Activated CD4-positive, alpha-beta T cell treated with anti-CD3 and anti-CD28 coated beads, Interleukin-2, amount 10 ng/mL, durations not matched to agents 7 days and 5 days (primary cell): ENCODE data around the gene GTF2F2. TPM values are rescaled to one million over a fixed set of nuclear protein-coding genes. Genes with fewer than 3 reads are reported as not detected.

Experiments used
- CTCF ChIA-PET: fragments of 350-600 bp; sonication (Branson Sonifier 250); formaldehyde crosslinking; loops from one replicate; lab custom pipeline; 2021; ENCODE audit warnings: antibody characterized with exemption; lab: Charles Lee
- POLR2A ChIA-PET: fragments of 350-600 bp; sonication (Branson Sonifier 250); formaldehyde crosslinking; loops from one replicate; lab custom pipeline; 2021; ENCODE audit warnings: antibody characterized with exemption; lab: Charles Lee
- DNase-seq: peaks from one replicate; pipeline ENCODE4 v3.0.0-alpha.2; 2020
- H3K27ac Mint-ChIP-seq: one replicate; pipeline ENCODE4 v1.8.0; 2021; ENCODE audit warnings: mild to moderate bottlenecking, moderate library complexity, mixed read lengths
- H3K27me3 Mint-ChIP-seq: one replicate; pipeline ENCODE4 v1.8.0; 2021; ENCODE audit warnings: mixed read lengths
- H3K36me3 Mint-ChIP-seq: one replicate; pipeline ENCODE4 v1.8.0; 2021; ENCODE audit warnings: low read depth, mixed read lengths
- H3K4me1 Mint-ChIP-seq: one replicate; pipeline ENCODE4 v1.8.0; 2021; ENCODE audit warnings: mixed read lengths
- H3K4me3 Mint-ChIP-seq: one replicate; pipeline ENCODE4 v1.8.0; 2021; ENCODE audit warnings: mild to moderate bottlenecking, moderate library complexity, mixed read lengths
- H3K9me3 Mint-ChIP-seq: one replicate; pipeline ENCODE4 v1.8.0; 2021; ENCODE audit warnings: mixed read lengths
- total RNA-seq, 2 experiments: library from RNA; stranded (reverse); gene quantifications; one replicate each; pipeline ENCODE4 v1.2.3, GENCODE V29; 2021

GTF2F2 gene
- total RNA-seq, 2 experiments from 2014 or later, result 15.3 to 17.1 TPM

DNA sequence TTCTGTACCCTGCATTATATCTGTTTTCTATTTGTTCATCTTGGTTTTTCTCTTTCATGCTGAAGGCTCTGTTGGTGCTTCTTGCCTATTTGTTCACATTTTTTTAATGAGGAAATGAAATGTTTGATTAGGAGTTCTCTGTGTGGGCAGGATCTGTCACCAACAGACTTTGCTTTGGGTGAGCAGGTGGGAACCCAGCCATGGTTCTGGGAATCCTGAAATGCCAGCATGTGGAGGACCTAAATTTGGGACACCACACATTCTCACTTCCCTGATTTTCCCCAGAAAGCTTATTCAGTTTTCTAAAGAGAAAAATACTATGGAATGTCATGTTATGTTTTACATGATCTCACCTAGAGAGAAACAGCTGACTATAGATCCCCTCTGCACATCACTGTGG, 186.7 kb downstream of the GTF2F2 start:
- ChIA-PET CTCF (interaction anchor here (2.0 to 4.2 kb wide), 2 partner anchors 9 to 260 kb away, joined by 9 to 13 read pairs; no protein-coding TSS in a partner anchor), POLR2A (no interaction called here)

DNA sequence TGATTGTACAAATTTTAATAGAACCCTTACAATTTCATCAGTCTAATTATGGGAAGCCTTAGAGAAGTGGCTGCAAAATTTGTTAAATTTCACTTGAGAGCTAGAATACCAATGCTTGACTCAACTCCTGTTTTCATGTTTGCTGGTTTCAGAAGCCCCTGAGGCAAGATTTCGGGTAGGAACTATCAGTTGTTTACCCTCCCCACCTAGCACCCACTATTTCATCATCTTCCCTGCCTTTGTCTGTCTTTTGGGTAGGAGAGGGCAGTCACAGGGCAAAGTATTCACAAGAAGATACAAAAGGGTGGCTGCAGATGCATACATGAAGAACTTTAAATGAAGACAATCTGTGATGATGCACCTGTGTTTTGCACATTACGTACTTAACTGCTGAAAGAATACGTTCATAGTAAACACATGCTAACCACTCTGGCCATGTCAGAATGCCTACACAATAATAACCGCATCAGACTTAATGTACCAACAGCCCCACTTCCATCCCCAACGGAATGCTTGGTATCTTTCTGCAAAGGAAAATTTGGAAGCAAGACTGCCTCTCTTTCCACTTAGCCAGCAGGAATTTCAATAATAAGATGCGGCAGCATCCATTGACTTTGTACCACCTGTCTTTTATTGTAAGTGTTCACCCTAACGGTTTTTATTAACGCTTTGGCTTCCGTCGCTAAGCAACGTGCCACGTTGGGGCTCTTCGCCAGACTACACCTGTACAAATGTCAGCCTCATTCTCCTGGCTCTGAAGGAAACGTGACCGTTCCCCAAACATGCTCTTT, 190.2 kb downstream of the GTF2F2 start:
- Mint-ChIP-seq H3K27me3 (peaks cover 22% of the 10 kb centered on the region), H3K4me3 (peak overlapping the region; percentile 73), H3K9me3 (no peaks in the 10 kb centered on the region), H3K4me1 (peaks cover 21% of the 10 kb centered on the region), H3K27ac (no peak overlapping the region), H3K36me3 (no peaks in the 10 kb centered on the region)
- ChIA-PET POLR2A (no interaction called here), CTCF (interaction anchor here (0.6 to 4.2 kb wide), 5 partner anchors 12 to 377 kb away, joined by 3 to 16 read pairs (median 5); no protein-coding TSS in a partner anchor)
- no peak for DNase-seq

More for the DNA sequence above, 186.7 kb downstream of the GTF2F2 start:
- DNase-seq, result no peak
- peaks cover 21% of the 10 kb centered on the region for H3K4me1 Mint-ChIP-seq
- no peaks in the 10 kb centered on the region for H3K9me3 Mint-ChIP-seq
- peak overlapping the region; percentile 41 for H3K27ac Mint-ChIP-seq
- no peaks in the 10 kb centered on the region for H3K36me3 Mint-ChIP-seq
- H3K4me3 Mint-ChIP-seq, result no peak overlapping the region
- H3K27me3 Mint-ChIP-seq, result peaks cover 24% of the 10 kb centered on the region

DNA sequence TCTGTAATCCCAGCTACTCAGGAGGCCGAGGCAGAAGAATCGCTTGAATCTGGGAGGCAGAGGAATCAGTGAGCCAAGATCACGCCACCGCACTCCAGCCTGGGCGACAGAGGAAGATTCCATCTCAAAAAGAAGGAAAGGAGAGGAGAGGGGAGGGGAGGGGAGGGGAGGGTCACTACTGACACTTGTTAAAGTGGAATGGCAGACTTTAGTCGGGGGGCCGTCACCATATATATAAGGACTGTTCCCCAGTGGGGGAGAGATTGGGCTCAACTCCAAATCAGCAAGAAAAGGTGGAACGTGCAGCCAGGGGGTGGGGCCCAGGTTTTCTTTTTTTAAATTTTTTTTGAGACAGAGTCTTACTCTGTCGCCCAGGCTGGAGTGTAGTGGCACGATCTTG, 194.5 kb downstream of the GTF2F2 start:
- Mint-ChIP-seq H3K27me3 (peaks cover 7% of the 10 kb centered on the region), H3K4me3 (no peak overlapping the region), H3K36me3 (no peaks in the 10 kb centered on the region), H3K4me1 (peaks cover 17% of the 10 kb centered on the region), H3K9me3 (no peaks in the 10 kb centered on the region), H3K27ac (no peak overlapping the region)
- CTCF ChIA-PET, result interaction anchor here (0.9 kb wide), 1 partner anchor 10 kb away, joined by 3 read pairs; no protein-coding TSS in a partner anchor
- POLR2A ChIA-PET, result no interaction called here
- DNase-seq, result no peak

DNA sequence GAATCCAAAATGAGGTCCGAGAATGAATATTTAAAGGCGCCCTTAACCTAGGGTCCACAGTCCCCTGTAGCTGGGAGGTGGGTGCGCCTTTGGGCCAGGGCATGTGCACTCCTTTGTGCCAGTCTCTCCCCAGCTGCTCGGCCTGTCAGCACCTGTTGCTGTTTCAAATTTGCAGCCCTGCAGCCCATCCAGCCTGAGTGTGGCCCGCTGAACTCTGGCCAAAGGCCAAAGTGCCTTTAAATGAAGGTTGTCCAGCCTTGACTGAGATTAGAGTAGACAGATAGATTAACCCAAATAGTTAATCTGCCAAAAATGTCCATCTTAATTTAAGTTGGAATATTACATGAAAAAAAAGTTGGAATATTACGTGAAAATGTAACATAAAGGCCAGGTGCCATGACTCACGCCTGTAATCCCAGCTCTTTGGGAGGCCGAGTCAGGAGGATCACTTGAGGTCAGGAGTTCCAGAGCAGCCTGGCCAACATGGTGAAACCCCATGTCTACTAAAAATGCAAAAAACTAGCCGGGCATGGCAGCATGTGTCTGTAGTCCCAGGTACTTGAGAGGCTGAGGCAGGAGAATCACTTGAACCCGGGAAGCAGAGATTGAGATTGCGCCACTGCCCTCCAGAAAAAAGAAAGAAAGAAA, 195.3 kb downstream of the GTF2F2 start:
- Mint-ChIP-seq H3K27me3 (peaks cover 2% of the 10 kb centered on the region), H3K4me1 (peaks cover 16% of the 10 kb centered on the region), H3K9me3 (no peaks in the 10 kb centered on the region), H3K36me3 (no peaks in the 10 kb centered on the region), H3K4me3 (no peak overlapping the region), H3K27ac (no peak overlapping the region)
- ChIA-PET POLR2A (no interaction called here), CTCF (interaction anchor here (0.6 to 0.9 kb wide), 2 partner anchors 9 to 1049 kb away, joined by 3 read pairs; no protein-coding TSS in a partner anchor)
- DNase-seq, result no peak

DNA sequence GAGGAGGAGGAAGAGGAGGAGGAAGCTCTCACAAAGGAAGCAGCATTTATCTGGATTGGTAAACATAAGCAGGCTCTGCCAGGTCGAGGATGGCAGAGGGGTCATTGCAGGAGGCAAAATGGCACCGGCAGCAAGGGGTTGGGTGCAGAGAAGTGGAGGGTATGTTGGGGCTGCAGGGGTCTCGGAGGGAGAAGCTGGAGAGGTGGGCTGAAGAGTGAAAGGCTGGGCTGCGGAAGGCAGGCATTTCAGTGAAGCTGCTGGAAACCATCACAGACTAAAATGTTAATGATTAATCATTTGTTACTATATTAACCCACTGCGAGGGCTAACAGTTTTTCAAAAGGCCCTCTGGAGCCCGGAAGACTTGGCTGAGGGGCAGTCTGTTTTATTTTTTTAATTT, 196.0 kb downstream of the GTF2F2 start:
- no peaks in the 10 kb centered on the region for H3K9me3 Mint-ChIP-seq
- H3K36me3 Mint-ChIP-seq, result no peaks in the 10 kb centered on the region
- H3K4me3 Mint-ChIP-seq, result no peak overlapping the region
- DNase-seq, result no peak
- H3K4me1 Mint-ChIP-seq, result peaks cover 9% of the 10 kb centered on the region
- H3K27ac Mint-ChIP-seq, result no peak overlapping the region
- H3K27me3 Mint-ChIP-seq, result no peaks in the 10 kb centered on the region
- ChIA-PET CTCF (no interaction called here), POLR2A (no interaction called here)

DNA sequence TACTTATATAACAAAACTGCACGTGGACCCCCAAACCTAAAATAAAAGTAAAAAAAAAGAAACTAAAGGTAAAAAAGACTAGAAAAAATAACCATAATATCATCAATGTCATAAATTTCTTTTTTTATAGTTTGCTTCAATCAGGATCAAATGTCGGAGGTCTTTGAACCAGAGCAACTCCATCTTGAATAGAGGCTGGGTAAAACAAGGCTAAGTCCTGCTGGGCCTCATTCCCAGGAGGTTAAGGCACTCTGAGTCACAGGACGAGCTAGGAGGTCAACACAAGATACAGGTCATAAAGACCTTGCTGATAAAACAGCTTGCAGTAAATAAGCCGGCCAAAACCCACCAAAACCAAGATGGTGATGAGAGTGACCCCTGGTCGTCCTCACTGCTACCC, 196.7 kb downstream of the GTF2F2 start:
- H3K4me3 Mint-ChIP-seq, result no peak overlapping the region
- CTCF ChIA-PET, result no interaction called here

DNA sequence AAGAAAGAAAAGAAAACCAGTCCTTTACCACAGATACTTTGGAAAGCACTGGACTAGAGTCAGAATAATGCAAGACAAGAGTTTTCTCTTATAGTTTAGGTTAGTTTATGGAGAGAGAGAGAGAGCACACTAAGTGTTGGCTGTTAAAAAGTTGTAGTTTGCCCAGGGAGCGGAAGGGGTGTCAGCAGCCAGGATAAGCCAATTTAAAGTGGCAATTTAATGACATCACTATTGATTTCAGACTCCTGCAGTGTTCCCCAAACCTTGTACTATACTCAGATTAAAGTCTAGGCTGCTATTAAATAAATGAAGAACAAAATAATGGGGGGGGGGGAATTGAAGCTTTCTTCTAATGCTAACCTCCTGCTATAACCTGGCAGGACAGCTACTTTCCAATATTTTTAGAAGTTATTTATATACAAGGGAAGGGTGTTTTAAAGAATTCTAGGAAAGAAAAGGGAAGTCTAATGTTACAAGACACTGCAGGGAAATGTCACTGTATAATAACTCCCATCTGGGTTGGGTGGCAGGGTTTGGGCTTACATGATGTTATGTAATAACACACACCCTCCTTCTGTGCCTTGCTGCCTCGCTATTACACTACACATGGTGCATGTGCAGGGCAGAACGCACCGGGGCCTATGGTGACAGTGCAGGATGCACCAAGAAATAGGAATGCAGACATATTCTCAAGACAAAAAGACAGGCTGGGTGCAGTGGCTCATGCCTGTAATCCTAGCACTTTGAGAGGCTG, 200.7 kb downstream of the GTF2F2 start:
- H3K27me3 Mint-ChIP-seq, result no peaks in the 10 kb centered on the region
- DNase-seq, result no peak
- H3K4me3 Mint-ChIP-seq, result no peak overlapping the region
- H3K4me1 Mint-ChIP-seq, result peaks cover 7% of the 10 kb centered on the region
- ChIA-PET POLR2A (no interaction called here), CTCF (interaction anchor here (0.6 kb wide), 1 partner anchor 62 kb away, joined by 4 read pairs; no protein-coding TSS in a partner anchor)
- no peaks in the 10 kb centered on the region for H3K36me3 Mint-ChIP-seq
- H3K27ac Mint-ChIP-seq, result no peak overlapping the region
- H3K9me3 Mint-ChIP-seq, result no peaks in the 10 kb centered on the region

More for the DNA sequence above, 196.7 kb downstream of the GTF2F2 start:
- H3K27me3 Mint-ChIP-seq, result no peaks in the 10 kb centered on the region
- DNase-seq, result no peak
- peaks cover 7% of the 10 kb centered on the region for H3K4me1 Mint-ChIP-seq
- no peak overlapping the region for H3K27ac Mint-ChIP-seq
- no peaks in the 10 kb centered on the region for H3K36me3 Mint-ChIP-seq
- POLR2A ChIA-PET, result no interaction called here
- H3K9me3 Mint-ChIP-seq, result no peaks in the 10 kb centered on the region

DNA sequence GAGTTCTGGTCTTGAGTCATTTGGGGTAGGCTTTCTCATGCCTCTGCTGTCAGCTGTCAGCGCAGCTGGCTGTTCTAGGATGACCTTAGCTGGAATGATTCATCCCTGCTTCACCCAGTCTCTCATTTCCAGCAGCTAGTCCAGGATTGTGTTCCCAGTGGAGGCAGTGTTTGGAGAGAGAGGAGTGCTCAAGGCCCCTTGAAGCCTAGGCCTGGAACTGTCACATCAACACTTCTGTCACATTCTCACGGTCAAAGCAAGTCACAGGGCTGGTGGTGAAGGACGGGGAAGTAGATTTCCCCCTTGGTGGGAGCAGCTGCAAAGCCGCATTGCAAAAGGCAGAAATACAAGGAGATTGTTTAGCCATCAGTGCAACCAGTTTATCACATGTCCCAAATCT, 205.5 kb downstream of the GTF2F2 start:
- peaks cover 32% of the 10 kb centered on the region for H3K4me1 Mint-ChIP-seq
- no peak for DNase-seq
- H3K9me3 Mint-ChIP-seq, result no peaks in the 10 kb centered on the region
- H3K27ac Mint-ChIP-seq, result no peak overlapping the region
- H3K36me3 Mint-ChIP-seq, result no peaks in the 10 kb centered on the region
- H3K4me3 Mint-ChIP-seq, result no peak overlapping the region
- no peaks in the 10 kb centered on the region for H3K27me3 Mint-ChIP-seq
- POLR2A ChIA-PET, result no interaction called here
- CTCF ChIA-PET, result no interaction called here

DNA sequence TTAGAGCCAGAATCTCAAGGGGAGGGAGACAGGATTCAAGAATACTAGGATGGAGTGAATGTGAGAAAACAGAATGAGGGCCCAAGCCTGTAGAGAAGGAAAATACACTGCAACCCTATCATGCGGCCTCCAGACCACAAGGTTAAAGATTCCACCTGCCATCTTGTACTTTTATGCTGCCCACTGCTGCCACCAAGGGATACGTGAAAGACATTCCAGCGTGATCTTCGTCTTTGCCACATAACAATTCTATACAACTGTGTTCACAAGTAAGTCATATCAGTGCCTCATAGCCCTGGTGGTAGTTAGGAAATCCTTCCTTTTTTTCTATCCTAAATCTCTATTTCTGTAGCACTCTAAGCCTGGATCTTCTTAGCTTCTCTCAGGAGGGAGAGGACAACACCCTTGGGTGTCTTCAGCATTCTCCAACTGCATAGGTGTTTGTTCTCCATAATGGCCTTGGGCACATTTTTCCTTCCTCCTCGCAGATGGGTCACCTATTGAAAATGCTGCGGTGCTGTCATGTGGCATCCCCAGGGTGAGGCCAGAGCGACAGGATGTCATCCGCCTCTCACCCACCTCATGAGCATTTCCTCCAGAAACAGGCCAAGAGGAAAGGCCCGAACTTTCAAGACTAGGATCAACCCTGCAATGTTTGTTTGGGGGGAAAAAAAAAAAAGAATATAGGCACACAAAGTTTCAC, 207.1 kb downstream of the GTF2F2 start:
- Mint-ChIP-seq H3K9me3 (no peaks in the 10 kb centered on the region), H3K27ac (peak overlapping the region; percentile 43), H3K4me3 (peak overlapping the region; percentile 11), H3K27me3 (no peaks in the 10 kb centered on the region), H3K36me3 (peaks cover 7% of the 10 kb centered on the region), H3K4me1 (peaks cover 44% of the 10 kb centered on the region)
- DNase-seq, result no peak
- ChIA-PET CTCF (interaction anchor here (0.6 kb wide), 1 partner anchor 13 kb away, joined by 3 read pairs; no protein-coding TSS in a partner anchor), POLR2A (no interaction called here)

DNA sequence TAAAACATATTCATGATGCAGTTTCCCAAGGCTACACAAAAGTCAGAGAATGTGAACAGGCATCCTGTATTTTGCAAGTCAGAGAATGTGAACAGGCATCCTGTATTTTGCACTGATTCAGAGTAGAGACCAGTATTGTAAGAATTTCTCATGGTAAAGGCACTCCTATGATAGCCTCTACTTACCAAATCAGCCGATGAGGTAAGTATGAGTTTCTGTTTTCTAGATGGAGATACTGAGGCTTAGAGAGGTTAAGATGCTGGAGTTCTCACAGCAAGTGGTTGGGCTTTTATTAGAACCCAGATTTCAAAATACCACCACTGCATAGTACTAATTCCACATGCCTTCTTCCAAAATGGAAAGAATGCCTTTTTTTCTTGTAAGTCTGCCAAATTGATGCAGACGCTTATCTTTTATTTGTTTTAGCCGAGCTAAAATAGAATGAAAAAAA, 208.4 kb downstream of the GTF2F2 start:
- Mint-ChIP-seq H3K9me3 (no peaks in the 10 kb centered on the region), H3K27ac (no peak overlapping the region), H3K4me3 (no peak overlapping the region), H3K27me3 (no peaks in the 10 kb centered on the region), H3K4me1 (peaks cover 56% of the 10 kb centered on the region), H3K36me3 (peaks cover 15% of the 10 kb centered on the region)
- DNase-seq, result no peak
- ChIA-PET POLR2A (interaction anchor here (0.6 kb wide), 1 partner anchor 70 kb away, joined by 4 read pairs; no protein-coding TSS in a partner anchor), CTCF (no interaction called here)

DNA sequence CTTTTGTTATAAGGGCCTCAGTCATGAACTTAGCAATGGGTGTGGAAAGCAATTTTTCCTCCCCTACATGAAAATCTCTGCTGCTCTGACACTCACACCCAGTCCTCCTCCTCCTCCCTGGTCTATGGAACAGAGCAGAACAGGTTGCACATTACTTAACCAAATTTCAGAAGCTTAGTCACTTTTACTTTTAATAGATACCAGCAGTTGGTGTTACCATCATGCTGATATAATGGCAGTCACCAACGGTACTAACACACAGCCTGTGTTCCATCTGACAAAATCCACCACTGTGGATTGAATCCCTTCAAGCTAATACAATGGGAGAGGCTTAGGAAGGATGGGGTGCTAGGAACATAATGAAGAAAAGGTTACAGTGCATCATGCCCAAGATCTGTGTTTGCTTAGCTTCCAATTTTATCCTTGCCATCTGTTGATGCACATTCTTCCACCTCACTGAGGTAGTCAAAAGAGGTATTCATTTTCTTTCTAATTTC, 210.9 kb downstream of the GTF2F2 start:
- Mint-ChIP-seq H3K4me1 (peaks cover 81% of the 10 kb centered on the region), H3K36me3 (peaks cover 38% of the 10 kb centered on the region)
- POLR2A ChIA-PET, result interaction anchor here (0.6 kb wide), 1 partner anchor 9 kb away, joined by 10 read pairs; no protein-coding TSS in a partner anchor

DNA sequence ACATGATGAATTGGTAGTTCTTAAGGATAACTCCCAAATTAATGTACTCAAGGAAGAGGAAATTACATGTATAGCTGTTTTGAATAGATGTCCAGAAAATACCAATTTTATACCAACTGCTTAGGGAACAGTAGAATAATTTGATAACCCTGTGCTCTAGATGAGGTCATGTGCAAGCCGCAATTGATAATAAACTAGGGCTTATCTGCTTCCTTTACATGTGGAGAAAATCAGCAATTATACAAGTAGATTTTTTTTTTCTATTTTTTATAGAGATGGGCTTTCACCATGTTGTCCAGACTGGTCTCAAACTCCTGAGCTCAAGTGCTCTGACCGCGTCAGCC, 211.4 kb downstream of the GTF2F2 start:
- CTCF ChIA-PET, result interaction anchor here (0.6 to 1.9 kb wide), 3 partner anchors 9 to 285 kb away, joined by 3 to 7 read pairs (median 3); partner anchors contain the start of gene TPT1
- DNase-seq, result no peak
- Mint-ChIP-seq H3K9me3 (no peaks in the 10 kb centered on the region), H3K27ac (no peak overlapping the region), H3K27me3 (no peaks in the 10 kb centered on the region), H3K4me3 (no peak overlapping the region), H3K4me1 (peaks cover 86% of the 10 kb centered on the region), H3K36me3 (peaks cover 43% of the 10 kb centered on the region)
- POLR2A ChIA-PET, result interaction anchor here (0.6 kb wide), 1 partner anchor 9 kb away, joined by 10 read pairs; no protein-coding TSS in a partner anchor

More for the DNA sequence above, 210.9 kb downstream of the GTF2F2 start:
- no peaks in the 10 kb centered on the region for H3K9me3 Mint-ChIP-seq
- no peak for DNase-seq
- H3K27me3 Mint-ChIP-seq, result no peaks in the 10 kb centered on the region
- peak overlapping the region; percentile 33 for H3K27ac Mint-ChIP-seq
- CTCF ChIA-PET, result interaction anchor here (0.6 to 1.9 kb wide), 3 partner anchors 9 to 284 kb away, joined by 3 to 7 read pairs (median 3); partner anchors contain the start of gene TPT1
- no peak overlapping the region for H3K4me3 Mint-ChIP-seq
